Astrocyte of the spinal cord (primary cell): Measurements from ENCODE around the gene TANGO2.
A peak's percentile ranks its signal among the peaks of the same experiment; 100 is the strongest.

Experiments used
- DNase-seq: peaks from one replicate; pipeline ENCODE4 v3.0.0; 2011; ENCODE audit warnings: low read depth, low spot score
- H3K4me3 ChIP-seq: 2 replicates; pipeline ENCODE4 v1.5.1; 2011; ENCODE audit warnings: low read depth, mild to moderate bottlenecking, low read length, moderate library complexity
- in situ Hi-C: cut with HindIII; loops from 2 replicates; pipeline ENCODE4 v1.10.0; 2017; ENCODE audit warnings: low sequenced_read_pairs
- TF ChIP-seq, protein P1 (sequence below): IDR thresholded peaks from 2 replicates; pipeline ENCODE4 v1.5.1; 2012; ENCODE audit warnings: low read depth, mild to moderate bottlenecking, low read length, inconsistent platforms

Gene TANGO2

DNA sequence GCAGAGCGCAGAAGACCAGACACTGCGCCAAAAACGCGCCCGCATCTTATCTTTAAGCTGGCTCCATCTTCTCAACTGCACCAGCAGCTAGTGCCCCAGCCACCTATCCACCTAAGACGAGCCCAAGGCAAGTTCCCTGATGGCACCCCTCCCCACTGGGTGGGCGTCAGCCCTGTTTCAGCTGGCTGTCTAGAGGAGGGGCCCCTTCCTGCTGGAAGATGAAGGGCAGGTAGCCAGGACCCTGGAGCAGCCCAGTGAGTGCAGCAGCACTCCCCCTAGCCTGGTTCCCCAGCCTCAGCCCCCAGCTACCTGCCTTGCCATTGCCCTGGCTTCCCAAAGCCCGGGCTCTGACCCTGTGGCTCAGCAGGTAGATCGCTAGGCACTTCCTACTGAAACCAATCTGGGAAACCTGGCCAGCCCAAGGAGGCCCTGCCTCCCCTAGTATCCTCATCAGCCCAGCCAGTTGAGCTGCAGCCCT lies 32.5 kb upstream of the TANGO2 start:
- H3K4me3 ChIP-seq: no peak overlapping the region
- DNase-seq: no peak
- TF ChIP-seq, protein P1, sequence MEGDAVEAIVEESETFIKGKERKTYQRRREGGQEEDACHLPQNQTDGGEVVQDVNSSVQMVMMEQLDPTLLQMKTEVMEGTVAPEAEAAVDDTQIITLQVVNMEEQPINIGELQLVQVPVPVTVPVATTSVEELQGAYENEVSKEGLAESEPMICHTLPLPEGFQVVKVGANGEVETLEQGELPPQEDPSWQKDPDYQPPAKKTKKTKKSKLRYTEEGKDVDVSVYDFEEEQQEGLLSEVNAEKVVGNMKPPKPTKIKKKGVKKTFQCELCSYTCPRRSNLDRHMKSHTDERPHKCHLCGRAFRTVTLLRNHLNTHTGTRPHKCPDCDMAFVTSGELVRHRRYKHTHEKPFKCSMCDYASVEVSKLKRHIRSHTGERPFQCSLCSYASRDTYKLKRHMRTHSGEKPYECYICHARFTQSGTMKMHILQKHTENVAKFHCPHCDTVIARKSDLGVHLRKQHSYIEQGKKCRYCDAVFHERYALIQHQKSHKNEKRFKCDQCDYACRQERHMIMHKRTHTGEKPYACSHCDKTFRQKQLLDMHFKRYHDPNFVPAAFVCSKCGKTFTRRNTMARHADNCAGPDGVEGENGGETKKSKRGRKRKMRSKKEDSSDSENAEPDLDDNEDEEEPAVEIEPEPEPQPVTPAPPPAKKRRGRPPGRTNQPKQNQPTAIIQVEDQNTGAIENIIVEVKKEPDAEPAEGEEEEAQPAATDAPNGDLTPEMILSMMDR: no peak
- in situ Hi-C loops: no loop called here

DNA sequence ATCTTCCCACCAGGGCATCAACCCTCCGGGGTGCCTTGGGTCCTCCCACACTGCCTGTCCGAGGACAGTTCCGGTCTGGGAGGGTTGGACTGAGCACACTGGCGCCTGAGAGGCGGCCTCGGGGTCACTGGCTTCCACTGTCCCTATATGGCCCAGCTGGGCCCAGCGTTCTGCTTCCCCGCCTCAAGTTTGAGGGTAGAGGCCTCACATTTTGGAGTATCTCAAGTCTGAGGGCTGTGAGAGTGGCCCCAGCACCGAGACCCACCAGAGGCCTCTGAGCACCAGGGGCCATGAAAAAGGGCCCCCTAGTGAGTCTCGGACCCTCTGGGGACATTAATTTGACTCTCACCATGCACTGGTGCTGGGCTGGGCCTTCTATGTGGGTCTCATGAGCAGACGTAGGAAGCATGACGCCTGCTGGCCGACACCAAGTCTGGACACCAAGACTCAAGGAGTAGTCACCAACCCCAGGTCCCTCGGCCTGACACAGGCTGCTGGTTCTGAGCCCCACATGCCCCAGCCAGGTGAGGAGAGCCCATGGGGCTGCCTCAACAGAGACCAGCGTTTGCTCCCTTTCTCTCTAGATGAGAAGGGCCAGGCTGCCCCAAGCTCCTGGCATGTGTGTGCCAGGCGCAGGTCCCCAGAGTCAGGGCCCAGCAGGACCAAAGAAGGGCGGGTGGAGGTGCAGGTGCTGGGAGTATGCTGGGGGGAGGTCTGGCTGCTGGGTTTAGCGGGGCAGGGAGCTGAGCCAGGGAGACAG lies 31.8 kb upstream of the TANGO2 start:
- H3K4me3 ChIP-seq: no peak overlapping the region
- TF ChIP-seq, protein P1: no peak
- DNase-seq: no peak
- in situ Hi-C loops: no loop called here

DNA sequence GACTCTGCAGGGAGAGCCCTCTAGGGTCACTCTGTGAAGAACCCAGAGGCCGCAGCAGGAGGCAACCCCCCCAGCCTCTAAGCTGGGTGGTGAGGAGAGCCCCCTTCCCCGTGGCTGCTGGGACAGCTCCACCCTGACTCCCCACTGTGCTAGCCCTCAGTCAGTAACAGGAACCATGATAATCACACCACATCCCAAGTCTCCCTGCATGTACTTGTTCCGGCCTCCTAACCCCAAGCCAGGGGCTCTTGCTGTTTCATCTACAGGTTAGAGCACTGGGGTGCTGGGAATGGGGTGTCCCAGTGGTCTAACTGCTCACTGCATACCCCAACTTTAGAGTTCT lies 31.2 kb upstream of the TANGO2 start:
- DNase-seq: no peak
- TF ChIP-seq, protein P1: no peak
- no peak overlapping the region for H3K4me3 ChIP-seq
- in situ Hi-C loops: no loop called here

DNA sequence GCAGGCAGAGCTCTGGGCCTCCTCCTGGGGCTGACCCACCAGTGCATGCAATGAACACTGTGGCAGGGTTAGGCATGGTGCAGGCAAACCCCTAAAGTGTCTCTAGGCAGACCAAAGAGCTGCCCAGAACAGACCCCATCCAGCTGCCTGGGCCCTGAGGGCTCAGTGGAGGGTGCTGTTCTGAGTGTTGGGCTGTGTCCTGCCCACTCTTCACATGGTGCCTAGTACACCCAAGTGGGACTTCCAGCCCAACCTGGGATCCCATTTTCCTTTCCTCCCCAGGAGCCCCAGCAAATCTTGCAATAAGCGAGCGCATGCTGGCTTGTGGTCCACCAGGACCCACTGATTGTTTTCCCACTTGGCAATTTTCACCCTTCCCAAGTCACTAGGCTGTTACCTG lies 30.7 kb upstream of the TANGO2 start:
- in situ Hi-C loops: no loop called here
- DNase-seq: no peak
- H3K4me3 ChIP-seq: no peak overlapping the region
- TF ChIP-seq, protein P1: no peak

DNA sequence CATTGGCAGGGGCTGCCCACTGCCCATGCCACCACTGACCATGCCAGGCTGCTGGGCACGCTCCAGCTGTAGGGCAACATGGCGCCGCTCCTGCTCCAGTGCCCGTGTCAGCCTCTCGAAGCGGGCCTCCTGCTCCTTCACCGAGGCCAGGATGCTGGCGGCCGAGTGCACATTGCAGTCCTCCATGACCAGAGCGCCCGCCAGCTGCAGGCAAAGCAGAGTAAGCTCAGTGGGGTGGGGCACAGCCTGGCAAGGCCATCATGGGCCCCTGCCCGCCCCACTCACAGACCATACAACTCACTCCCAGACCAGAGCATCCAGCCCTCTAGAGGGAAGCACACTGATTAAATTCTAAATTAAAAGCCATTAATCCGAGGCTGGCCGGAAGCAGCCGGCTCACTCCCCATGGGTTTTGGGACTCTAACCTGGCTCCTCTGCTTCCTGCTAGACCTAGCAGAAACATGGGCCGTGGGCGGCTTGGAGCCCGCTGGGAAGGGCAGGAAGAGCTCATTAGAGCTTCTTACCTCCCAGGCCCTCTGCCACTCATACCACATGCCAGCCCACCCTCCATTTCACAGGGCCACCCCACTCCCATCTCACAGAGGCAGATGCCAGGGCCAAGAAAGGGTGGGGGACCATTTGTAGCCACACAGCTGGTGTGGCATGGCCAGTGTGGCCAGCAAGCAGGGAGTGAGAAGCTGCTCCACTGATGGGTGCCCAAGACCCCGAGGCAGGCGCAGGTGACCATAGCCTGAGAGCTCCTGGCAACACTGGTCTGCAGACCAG lies 30.1 kb upstream of the TANGO2 start:
- in situ Hi-C loops: no loop called here
- H3K4me3 ChIP-seq: no peak overlapping the region
- DNase-seq: no peak
- TF ChIP-seq, protein P1: no peak

DNA sequence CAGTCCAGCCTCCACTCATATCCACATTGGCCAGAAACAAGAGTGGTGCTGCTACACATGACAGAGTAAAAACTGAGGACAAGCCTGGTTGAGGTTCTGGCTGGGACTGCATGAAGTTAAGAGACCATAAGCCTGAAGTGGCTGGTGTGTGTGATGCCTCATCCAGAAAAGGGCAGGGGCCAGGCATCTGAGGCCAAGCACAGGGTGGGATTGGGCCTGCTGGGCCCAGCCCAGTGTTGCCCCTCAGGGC lies 29.6 kb upstream of the TANGO2 start:
- no peak overlapping the region for H3K4me3 ChIP-seq
- peak; percentile 12 for DNase-seq
- in situ Hi-C loops: no loop called here
- TF ChIP-seq, protein P1: no peak
